ENCODE data around the gene TRIM44.
"Not testable (repeated sequence)": the region's sequence is repeated elsewhere in the genome, so short reads cannot be mapped to it uniquely, and the experiment has no call there.

The TRIM44 gene

DNA sequence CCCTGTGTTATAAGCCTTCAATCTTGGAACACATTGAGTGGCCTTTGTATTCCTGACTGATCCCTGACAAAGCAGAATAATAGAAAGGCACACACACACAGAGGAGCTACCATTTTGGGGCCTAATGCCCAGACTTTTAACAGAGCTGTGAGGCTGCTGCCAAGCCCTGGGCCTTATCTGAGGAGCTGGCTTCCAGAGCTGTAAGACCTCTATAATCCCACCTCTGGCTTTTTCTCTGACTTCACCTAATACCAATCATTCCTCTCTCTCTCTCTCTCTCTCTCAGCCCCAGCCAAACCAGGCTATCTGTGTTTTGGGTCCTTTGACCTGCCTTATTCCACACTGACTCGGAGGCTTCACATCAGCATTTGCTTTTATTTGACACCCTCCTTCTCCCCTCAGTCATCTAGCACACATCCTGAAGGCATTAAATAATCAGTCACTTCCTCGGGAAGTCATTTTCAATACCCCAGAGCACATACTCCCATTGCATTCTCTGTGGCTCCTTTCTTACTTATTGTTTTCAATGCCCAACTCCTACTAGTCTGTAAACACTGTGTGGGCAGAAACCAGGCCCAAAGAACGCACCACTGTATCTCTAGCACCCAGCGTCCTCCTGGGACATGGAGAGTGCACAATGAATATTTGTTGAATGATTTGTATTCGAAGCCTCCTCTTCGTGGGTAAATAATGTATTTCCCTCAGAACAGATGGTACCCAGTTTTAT lies 21.2 kb upstream of the TRIM44 start:
- no peak overlapping the region for H3K4me3 ChIP-seq (ENCODE audit: low read depth, low read length)
- no peak for DNase-seq (ENCODE audit: low read depth)
- TF ChIP-seq MAX (IDR thresholded peaks at IDR 0.05; ENCODE audit: low read depth, low read length) (no peak), MYC (IDR thresholded peaks at IDR 0.05; ENCODE audit: low read depth, low read length) (no peak), POLR2A (IDR thresholded peaks at IDR 0.05; ENCODE audit: extremely low read depth, insufficient read length) (no peak)
- TF ChIP-seq, protein P1, sequence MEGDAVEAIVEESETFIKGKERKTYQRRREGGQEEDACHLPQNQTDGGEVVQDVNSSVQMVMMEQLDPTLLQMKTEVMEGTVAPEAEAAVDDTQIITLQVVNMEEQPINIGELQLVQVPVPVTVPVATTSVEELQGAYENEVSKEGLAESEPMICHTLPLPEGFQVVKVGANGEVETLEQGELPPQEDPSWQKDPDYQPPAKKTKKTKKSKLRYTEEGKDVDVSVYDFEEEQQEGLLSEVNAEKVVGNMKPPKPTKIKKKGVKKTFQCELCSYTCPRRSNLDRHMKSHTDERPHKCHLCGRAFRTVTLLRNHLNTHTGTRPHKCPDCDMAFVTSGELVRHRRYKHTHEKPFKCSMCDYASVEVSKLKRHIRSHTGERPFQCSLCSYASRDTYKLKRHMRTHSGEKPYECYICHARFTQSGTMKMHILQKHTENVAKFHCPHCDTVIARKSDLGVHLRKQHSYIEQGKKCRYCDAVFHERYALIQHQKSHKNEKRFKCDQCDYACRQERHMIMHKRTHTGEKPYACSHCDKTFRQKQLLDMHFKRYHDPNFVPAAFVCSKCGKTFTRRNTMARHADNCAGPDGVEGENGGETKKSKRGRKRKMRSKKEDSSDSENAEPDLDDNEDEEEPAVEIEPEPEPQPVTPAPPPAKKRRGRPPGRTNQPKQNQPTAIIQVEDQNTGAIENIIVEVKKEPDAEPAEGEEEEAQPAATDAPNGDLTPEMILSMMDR (IDR thresholded peaks at IDR 0.05; ENCODE audit: low read depth, low read length): no peak

GRCh38 chr11:35641964-35642363 lies 20.6 kb upstream of the TRIM44 start:
- TF ChIP-seq, protein P1 (IDR thresholded peaks at IDR 0.05; ENCODE audit: low read depth, low read length): no peak
- TF ChIP-seq MYC (IDR thresholded peaks at IDR 0.05; ENCODE audit: low read depth, low read length): no peak
- TF ChIP-seq MAX (IDR thresholded peaks at IDR 0.05; ENCODE audit: low read depth, low read length): no peak
- TF ChIP-seq POLR2A (IDR thresholded peaks at IDR 0.05; ENCODE audit: extremely low read depth, insufficient read length): no peak
- H3K4me3 ChIP-seq (ENCODE audit: low read depth, low read length): no peak overlapping the region
- DNase-seq (ENCODE audit: low read depth): no peak

DNA sequence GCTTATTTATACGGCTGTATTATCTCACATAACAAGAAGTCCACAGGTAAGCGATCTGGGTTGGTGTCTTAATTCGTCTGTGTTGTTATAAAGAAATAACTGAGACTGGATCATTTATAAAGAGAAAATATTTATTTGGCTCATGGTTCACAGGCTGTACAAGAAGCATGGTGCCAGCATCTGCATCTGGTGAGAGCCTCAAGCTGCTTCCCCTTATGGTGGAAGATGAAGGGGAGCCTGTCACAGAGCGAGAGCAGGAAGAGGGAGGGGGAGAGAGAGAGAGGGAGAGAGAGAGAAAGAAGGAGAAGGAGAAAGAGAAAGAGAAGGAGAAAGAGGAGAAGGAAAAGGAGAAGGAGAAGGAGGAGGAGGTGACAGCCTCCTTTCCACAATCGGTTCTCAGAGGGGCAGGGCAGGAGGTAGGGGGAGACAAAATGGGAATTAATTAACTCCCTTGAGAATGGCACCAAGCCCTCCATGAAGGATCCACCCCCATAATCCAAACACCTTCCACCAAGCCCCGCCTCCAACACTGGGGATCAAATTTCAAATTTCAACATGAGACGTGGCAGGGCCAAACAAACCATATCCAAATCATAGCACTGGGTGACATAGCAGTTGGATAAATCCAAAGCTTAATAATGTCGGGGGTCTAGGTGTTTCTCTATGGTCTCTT lies 15.0 kb upstream of the TRIM44 start:
- H3K4me3 ChIP-seq (ENCODE audit: low read depth, low read length): no peak overlapping the region
- no peak for DNase-seq (ENCODE audit: low read depth)
- TF ChIP-seq POLR2A (IDR thresholded peaks at IDR 0.05; ENCODE audit: extremely low read depth, insufficient read length): no peak

GRCh38 chr11:35650006-35650405 lies 12.6 kb upstream of the TRIM44 start:
- H3K4me3 ChIP-seq (ENCODE audit: low read depth, low read length): no peak overlapping the region
- DNase-seq (ENCODE audit: low read depth): no peak
- TF ChIP-seq POLR2A (IDR thresholded peaks at IDR 0.05; ENCODE audit: extremely low read depth, insufficient read length): no peak
- no peak for TF ChIP-seq MAX (IDR thresholded peaks at IDR 0.05; ENCODE audit: low read depth, low read length)
- TF ChIP-seq, protein P1 (IDR thresholded peaks at IDR 0.05; ENCODE audit: low read depth, low read length): no peak
- TF ChIP-seq MYC (IDR thresholded peaks at IDR 0.05; ENCODE audit: low read depth, low read length): no peak

DNA sequence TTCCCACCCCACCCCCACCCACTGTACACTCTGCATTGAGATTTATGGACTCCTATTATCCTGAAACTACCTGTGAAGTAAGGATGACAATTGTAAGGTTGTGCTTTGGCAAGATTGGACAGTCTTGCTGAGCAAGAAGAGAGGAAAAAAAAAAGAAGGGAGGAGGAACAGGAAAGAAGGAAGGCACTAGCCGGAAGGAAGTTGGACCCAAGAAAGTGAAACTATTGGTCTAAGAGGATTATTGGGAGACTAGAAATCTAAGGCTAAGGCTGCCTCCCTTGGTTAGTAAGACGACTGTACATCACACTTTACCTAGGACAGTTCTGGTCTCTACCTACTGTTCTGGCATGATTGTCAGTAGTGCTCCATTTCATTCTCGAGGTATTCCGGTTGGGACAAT lies 12.1 kb upstream of the TRIM44 start:
- DNase-seq (ENCODE audit: low read depth): no peak
- TF ChIP-seq, protein P1 (IDR thresholded peaks at IDR 0.05; ENCODE audit: low read depth, low read length): no peak
- TF ChIP-seq POLR2A (IDR thresholded peaks at IDR 0.05; ENCODE audit: extremely low read depth, insufficient read length) (no peak), MAX (IDR thresholded peaks at IDR 0.05; ENCODE audit: low read depth, low read length) (no peak), MYC (IDR thresholded peaks at IDR 0.05; ENCODE audit: low read depth, low read length) (no peak)
- no peak overlapping the region for H3K4me3 ChIP-seq (ENCODE audit: low read depth, low read length)

DNA sequence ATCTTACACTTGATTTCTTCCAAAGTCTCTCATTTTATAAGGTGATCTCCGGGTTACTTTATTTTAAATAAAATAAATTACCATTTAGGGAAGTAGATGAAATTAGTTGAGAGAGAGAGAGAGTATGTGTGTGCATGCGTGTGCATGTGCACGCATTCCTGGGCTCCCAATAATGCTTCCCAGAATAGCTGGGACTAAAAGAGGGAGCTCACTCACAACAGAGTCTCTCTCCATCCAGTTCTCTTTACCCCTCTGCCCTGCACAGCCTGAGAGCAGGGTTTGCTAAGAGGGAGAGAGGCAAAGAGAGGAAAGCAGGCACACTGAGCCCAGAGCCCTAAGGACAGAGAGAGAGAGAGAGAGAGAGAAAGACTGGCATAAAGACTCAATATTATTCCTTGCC lies 11.3 kb upstream of the TRIM44 start:
- TF ChIP-seq MAX (IDR thresholded peaks at IDR 0.05; ENCODE audit: low read depth, low read length): no peak
- TF ChIP-seq MYC (IDR thresholded peaks at IDR 0.05; ENCODE audit: low read depth, low read length): no peak
- TF ChIP-seq, protein P1 (IDR thresholded peaks at IDR 0.05; ENCODE audit: low read depth, low read length): no peak
- TF ChIP-seq POLR2A (IDR thresholded peaks at IDR 0.05; ENCODE audit: extremely low read depth, insufficient read length): no peak
- no peak for DNase-seq (ENCODE audit: low read depth)
- H3K4me3 ChIP-seq (ENCODE audit: low read depth, low read length): no peak overlapping the region

- DNase-seq (ENCODE audit: low read depth); H3K4me3 ChIP-seq (ENCODE audit: low read depth, low read length): not testable (repeated sequence)
Measured at GRCh38 chr11:35652786-35653185, 9.8 kb upstream of the TRIM44 start.
